ENCODE data around the gene GLRX3.
"Not testable (repeated sequence)": the region's sequence is repeated elsewhere in the genome, so short reads cannot be mapped to it uniquely, and the experiment has no call there.

The GLRX3 gene

GRCh38 chr10:130110246-130111112, 25.7 kb upstream of the GLRX3 start, which contains the start of gene C10orf143:
Gene C10orf143, minus strand, starts transcription at chr10:130110830. Its CDS starts 58 bp downstream, at chr10:130110772.
- no peak for TF ChIP-seq CTCF (IDR thresholded peaks at IDR 0.05; ENCODE audit: low read depth, low read length, missing control alignments)
- peak within 1 kb of the TSS; percentile 82 for H3K4me3 ChIP-seq (ENCODE audit: low read depth, low read length)
- peak; percentile 90 for DNase-seq (ENCODE audit: low read depth)

- H3K4me3 ChIP-seq (ENCODE audit: low read depth, low read length), result peak overlapping the region; percentile 82
- no peak for TF ChIP-seq CTCF (IDR thresholded peaks at IDR 0.05; ENCODE audit: low read depth, low read length, missing control alignments)
- peak; percentile 94 for DNase-seq (ENCODE audit: low read depth)
Measured at GRCh38 chr10:130111113-130111851, 24.9 kb upstream of the GLRX3 start.

GRCh38 chr10:130111852-130112180, 24.4 kb upstream of the GLRX3 start:
- no peak for TF ChIP-seq CTCF (IDR thresholded peaks at IDR 0.05; ENCODE audit: low read depth, low read length, missing control alignments)
- DNase-seq (ENCODE audit: low read depth), result no peak
- peak overlapping the region; percentile 82 for H3K4me3 ChIP-seq (ENCODE audit: low read depth, low read length)

- TF ChIP-seq CTCF (IDR thresholded peaks at IDR 0.05; ENCODE audit: low read depth, low read length, missing control alignments), result no peak
- no peak overlapping the region for H3K4me3 ChIP-seq (ENCODE audit: low read depth, low read length)
- no peak for DNase-seq (ENCODE audit: low read depth)
Measured at GRCh38 chr10:130112821-130113220, 23.4 kb upstream of the GLRX3 start.

GRCh38 chr10:130116942-130117341, 19.2 kb upstream of the GLRX3 start:
- not testable (repeated sequence) for H3K4me3 ChIP-seq (ENCODE audit: low read depth, low read length); DNase-seq (ENCODE audit: low read depth)

- not testable (repeated sequence) for DNase-seq (ENCODE audit: low read depth); H3K4me3 ChIP-seq (ENCODE audit: low read depth, low read length)
Measured at GRCh38 chr10:130117535-130117934, 18.7 kb upstream of the GLRX3 start.

GRCh38 chr10:130121486-130122079, 14.6 kb upstream of the GLRX3 start:
- TF ChIP-seq CTCF (IDR thresholded peaks at IDR 0.05; ENCODE audit: low read depth, low read length, missing control alignments), result no peak
- no peak overlapping the region for H3K4me3 ChIP-seq (ENCODE audit: low read depth, low read length)
- no peak for DNase-seq (ENCODE audit: low read depth)

All from GM12864 (cell line).